Nephron progenitor cell (in vitro differentiated cells): ENCODE results near the gene SEC14L2.

ENCODE experiments used
- DNase-seq: peaks from one replicate; pipeline ENCODE4 v3.0.0; 2021
- H3K27ac Mint-ChIP-seq: 2 replicates; pipeline ENCODE4 v1.8.0; 2021; ENCODE audit warnings: mild to moderate bottlenecking, moderate library complexity, mixed read lengths
- H3K27me3 Mint-ChIP-seq: 2 replicates; pipeline ENCODE4 v1.8.0; 2021; ENCODE audit warnings: mild to moderate bottlenecking, low read depth, mixed read lengths; ENCODE audit not compliant: poor library complexity
- H3K36me3 Mint-ChIP-seq: 2 replicates; pipeline ENCODE4 v1.8.0; 2021; ENCODE audit warnings: low read depth, mixed read lengths
- H3K4me1 Mint-ChIP-seq: 2 replicates; pipeline ENCODE4 v1.8.0; 2021; ENCODE audit warnings: mixed read lengths
- H3K4me3 Mint-ChIP-seq: 2 replicates; pipeline ENCODE4 v1.8.0; 2021; ENCODE audit warnings: mild to moderate bottlenecking, moderate library complexity, mixed read lengths
- H3K9me3 Mint-ChIP-seq: 2 replicates; pipeline ENCODE4 v1.8.0; 2021; ENCODE audit warnings: mild to moderate bottlenecking, moderate library complexity, mixed read lengths
- CTCF ChIP-seq: fragments of 200-600 bp; sonication (generic); IDR thresholded peaks from 2 replicates; pipeline ENCODE4 v1.5.0; 2021; ENCODE audit warnings: antibody characterized with exemption

Gene SEC14L2

DNA sequence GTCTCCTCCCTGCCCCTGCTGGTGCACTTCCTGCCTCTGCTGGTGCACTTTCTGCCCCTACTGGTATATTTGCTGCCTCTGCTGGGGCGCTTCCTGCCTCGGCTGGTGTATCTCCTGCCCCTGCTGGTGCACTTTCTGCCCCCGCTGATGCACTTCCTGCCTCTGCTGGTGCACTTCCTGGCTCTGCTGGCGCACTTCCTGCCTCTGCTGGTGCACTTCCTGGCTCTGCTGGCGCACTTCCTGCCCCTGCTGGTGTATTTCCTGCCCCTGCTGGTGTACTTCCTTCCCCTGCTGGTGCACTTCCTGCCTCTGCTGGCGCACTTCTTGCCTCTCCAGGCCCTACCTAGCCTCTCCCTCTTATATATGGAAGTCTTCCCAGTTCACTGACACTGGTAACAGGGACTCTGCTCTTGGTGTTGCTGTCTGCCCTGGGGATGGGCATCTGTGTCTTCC lies 38.9 kb downstream of the SEC14L2 start:
- Mint-ChIP-seq H3K9me3 (no peaks in the 10 kb centered on the region), H3K4me1 (peaks cover 6% of the 10 kb centered on the region), H3K4me3 (no peak overlapping the region), H3K36me3 (no peaks in the 10 kb centered on the region), H3K27ac (peak overlapping the region; percentile 27), H3K27me3 (peaks cover 9% of the 10 kb centered on the region)
- TF ChIP-seq CTCF: no peak
- no peak for DNase-seq

GRCh38 chr22:30436196-30436595 lies 39.4 kb downstream of the SEC14L2 start:
- H3K27ac Mint-ChIP-seq: no peak overlapping the region
- no peak overlapping the region for H3K4me3 Mint-ChIP-seq
- H3K4me1 Mint-ChIP-seq: peaks cover 10% of the 10 kb centered on the region
- TF ChIP-seq CTCF: no peak
- no peaks in the 10 kb centered on the region for H3K36me3 Mint-ChIP-seq
- no peaks in the 10 kb centered on the region for H3K9me3 Mint-ChIP-seq
- DNase-seq: no peak
- H3K27me3 Mint-ChIP-seq: peaks cover 13% of the 10 kb centered on the region

DNA sequence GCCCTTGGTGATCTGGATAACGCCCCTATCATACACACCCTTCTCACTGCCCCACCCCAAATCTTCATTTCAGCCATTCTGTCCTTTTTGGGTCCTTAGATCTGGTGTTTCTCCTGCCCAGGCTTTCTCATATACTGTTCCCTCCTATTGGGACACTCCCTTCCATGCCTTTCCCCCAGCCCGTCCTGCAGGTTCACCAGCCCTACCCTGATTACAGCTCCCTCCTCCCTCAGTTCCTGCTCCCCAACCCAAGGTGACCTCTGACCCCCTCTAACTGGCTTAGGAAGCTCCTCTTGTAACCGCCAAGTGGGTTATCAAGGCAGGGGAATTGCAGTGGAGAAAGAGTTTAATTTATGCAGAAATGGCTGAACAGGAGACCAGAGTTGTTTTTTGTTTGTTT lies 41.7 kb downstream of the SEC14L2 start:
- Mint-ChIP-seq H3K27me3 (peaks cover 16% of the 10 kb centered on the region), H3K4me3 (no peak overlapping the region), H3K4me1 (peaks cover 11% of the 10 kb centered on the region)

GRCh38 chr22:30439226-30439625 lies 42.4 kb downstream of the SEC14L2 start:
- no peak for TF ChIP-seq CTCF
- no peak for DNase-seq
- Mint-ChIP-seq H3K27ac (no peak overlapping the region), H3K4me3 (no peak overlapping the region), H3K27me3 (peaks cover 16% of the 10 kb centered on the region), H3K4me1 (peaks cover 16% of the 10 kb centered on the region), H3K9me3 (no peaks in the 10 kb centered on the region), H3K36me3 (no peaks in the 10 kb centered on the region)

More for the DNA sequence above, 41.7 kb downstream of the SEC14L2 start:
- Mint-ChIP-seq H3K9me3 (no peaks in the 10 kb centered on the region), H3K27ac (no peak overlapping the region), H3K36me3 (no peaks in the 10 kb centered on the region)
- no peak for TF ChIP-seq CTCF
- no peak for DNase-seq

DNA sequence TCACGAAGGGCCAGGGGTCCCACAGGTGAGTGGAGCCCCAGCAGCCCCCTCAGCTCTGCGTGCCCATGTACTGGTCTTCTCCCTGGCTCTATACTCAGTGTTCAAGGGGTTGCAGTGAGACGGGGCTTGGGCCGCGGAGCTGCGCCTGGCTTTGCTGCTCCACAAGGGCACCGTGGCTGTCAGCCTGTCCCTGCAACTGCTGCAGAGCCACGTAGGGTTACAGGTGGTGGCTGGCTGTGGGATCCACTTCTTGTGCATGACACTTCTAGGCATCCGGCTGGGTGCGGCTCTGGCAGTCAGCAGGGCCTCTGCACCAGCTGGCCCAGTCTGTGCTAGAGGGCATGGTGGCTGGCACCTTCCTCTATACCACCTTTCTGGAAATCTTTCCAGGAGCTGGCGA lies 43.0 kb downstream of the SEC14L2 start:
- no peaks in the 10 kb centered on the region for H3K36me3 Mint-ChIP-seq
- no peak for DNase-seq
- H3K4me1 Mint-ChIP-seq: peaks cover 22% of the 10 kb centered on the region
- no peak overlapping the region for H3K4me3 Mint-ChIP-seq
- no peak for TF ChIP-seq CTCF
- peaks cover 16% of the 10 kb centered on the region for H3K27me3 Mint-ChIP-seq
- no peak overlapping the region for H3K27ac Mint-ChIP-seq
- H3K9me3 Mint-ChIP-seq: no peaks in the 10 kb centered on the region

DNA sequence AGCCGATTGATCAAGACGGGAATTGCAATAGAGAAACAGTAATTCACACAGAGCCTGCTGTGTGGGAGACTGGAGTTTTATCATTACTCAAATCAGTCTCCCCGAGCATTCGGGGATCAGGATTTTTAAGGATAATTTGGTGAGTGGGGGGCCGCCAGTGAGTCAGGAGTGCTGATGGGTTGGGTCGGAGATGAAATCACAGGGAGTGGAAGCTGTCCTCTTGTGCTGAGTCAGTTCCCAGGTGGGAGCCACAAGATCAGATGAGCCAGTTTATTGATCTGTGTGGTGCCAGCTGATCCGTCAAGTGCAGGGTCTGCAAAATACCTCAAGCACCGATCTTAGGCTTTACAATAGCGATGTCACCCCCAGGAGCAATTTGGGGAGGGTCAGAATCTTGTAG lies 44.3 kb downstream of the SEC14L2 start:
- Mint-ChIP-seq H3K9me3 (no peaks in the 10 kb centered on the region), H3K4me1 (peaks cover 24% of the 10 kb centered on the region), H3K36me3 (no peaks in the 10 kb centered on the region), H3K4me3 (no peak overlapping the region), H3K27ac (peak overlapping the region; percentile 13), H3K27me3 (peaks cover 11% of the 10 kb centered on the region)
- DNase-seq: no peak
- TF ChIP-seq CTCF: no peak
